ENCODE data around the gene KDM2A.

GRCh38 chr11:67204822-67205221, 85.8 kb downstream of the KDM2A start:
- TF ChIP-seq POLR2AphosphoS5 (IDR thresholded peaks at IDR 0.05; ENCODE audit: insufficient read depth, low read depth, low read length) (no peak), EZH2 (IDR thresholded peaks at IDR 0.05; ENCODE audit: borderline replicate concordance, low read depth, low read length, severe bottlenecking) (no peak), CTCF (IDR thresholded peaks at IDR 0.05; ENCODE audit: extremely low read depth in 1 of 2, insufficient read depth in 1 of 2, low read depth in 1 of 2, low read length in 2 of 2) (no peak), POLR2A (IDR thresholded peaks at IDR 0.05; ENCODE audit: low read depth, low read length) (no peak), MYC (IDR thresholded peaks at IDR 0.05; ENCODE audit: low read depth, low read length) (no peak), GATA2 (IDR thresholded peaks at IDR 0.05; ENCODE audit: insufficient read depth, insufficient read length, low read depth, low read length) (no peak), JUN (IDR thresholded peaks at IDR 0.05; ENCODE audit: borderline replicate concordance, insufficient read depth, insufficient read length, low read depth) (no peak), FOS (IDR thresholded peaks at IDR 0.05; ENCODE audit: borderline replicate concordance, insufficient read depth, low read length) (no peak), MAX (IDR thresholded peaks at IDR 0.05; ENCODE audit: insufficient read depth, insufficient read length) (no peak)
